Measurements from ENCODE around the gene COL2A1.

DNA sequence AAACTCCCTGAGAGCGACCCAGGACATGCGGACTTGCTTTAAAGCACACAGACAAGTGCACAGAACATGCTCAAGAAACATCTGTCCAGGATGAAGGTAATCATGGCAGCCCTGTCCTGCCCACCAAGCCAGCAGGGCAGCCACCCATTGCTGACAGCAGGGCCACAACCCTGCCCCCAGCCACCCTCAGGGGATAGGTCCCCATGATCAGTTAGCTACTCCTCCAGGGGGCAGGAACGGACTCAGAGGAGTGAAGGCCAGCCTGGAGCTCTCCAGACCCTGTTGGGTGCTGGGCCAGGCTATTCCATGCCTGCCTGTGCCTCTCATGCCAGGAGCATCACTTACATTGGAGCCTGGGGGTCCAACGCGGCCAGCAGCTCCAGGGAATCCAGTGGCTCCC, 25.1 kb downstream of the COL2A1 start:
- TF ChIP-seq EZH2 (IDR thresholded peaks at IDR 0.05; ENCODE audit: borderline replicate concordance, low read length): no peak
- TF ChIP-seq, protein P1, sequence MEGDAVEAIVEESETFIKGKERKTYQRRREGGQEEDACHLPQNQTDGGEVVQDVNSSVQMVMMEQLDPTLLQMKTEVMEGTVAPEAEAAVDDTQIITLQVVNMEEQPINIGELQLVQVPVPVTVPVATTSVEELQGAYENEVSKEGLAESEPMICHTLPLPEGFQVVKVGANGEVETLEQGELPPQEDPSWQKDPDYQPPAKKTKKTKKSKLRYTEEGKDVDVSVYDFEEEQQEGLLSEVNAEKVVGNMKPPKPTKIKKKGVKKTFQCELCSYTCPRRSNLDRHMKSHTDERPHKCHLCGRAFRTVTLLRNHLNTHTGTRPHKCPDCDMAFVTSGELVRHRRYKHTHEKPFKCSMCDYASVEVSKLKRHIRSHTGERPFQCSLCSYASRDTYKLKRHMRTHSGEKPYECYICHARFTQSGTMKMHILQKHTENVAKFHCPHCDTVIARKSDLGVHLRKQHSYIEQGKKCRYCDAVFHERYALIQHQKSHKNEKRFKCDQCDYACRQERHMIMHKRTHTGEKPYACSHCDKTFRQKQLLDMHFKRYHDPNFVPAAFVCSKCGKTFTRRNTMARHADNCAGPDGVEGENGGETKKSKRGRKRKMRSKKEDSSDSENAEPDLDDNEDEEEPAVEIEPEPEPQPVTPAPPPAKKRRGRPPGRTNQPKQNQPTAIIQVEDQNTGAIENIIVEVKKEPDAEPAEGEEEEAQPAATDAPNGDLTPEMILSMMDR (IDR thresholded peaks at IDR 0.05; ENCODE audit: low read length): no peak
